Measurements from ENCODE around the gene PCDHA4. TPM values are rescaled to one million over a fixed set of nuclear protein-coding genes. Genes with fewer than 3 reads are reported as not detected.

Gene PCDHA4
- total and polyA plus RNA-seq, 2 of the 13 experiments (the other 11 are each of a cell fraction or from before 2014, with no cell fraction given): not detected

DNA sequence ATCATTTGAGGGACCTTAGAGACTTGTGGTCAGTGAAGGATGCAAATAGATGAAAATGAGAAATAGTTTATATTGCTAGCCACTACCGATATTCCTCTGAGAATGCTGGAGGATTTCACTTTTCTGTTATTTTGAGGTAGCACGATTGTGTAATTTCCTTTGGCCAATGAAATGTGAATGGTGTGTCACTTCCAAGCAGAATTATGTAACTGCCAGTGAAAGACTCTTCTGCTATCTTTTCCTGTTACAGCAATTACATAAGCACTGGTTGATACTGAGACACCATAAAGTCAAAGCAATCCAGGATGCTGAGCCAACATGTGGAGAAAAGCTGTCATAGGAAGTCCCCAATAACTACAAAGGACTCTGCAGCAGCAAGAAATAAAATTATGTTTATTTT lies 15.8 kb upstream of the PCDHA4 start (continued):
- TF ChIP-seq, protein P1, sequence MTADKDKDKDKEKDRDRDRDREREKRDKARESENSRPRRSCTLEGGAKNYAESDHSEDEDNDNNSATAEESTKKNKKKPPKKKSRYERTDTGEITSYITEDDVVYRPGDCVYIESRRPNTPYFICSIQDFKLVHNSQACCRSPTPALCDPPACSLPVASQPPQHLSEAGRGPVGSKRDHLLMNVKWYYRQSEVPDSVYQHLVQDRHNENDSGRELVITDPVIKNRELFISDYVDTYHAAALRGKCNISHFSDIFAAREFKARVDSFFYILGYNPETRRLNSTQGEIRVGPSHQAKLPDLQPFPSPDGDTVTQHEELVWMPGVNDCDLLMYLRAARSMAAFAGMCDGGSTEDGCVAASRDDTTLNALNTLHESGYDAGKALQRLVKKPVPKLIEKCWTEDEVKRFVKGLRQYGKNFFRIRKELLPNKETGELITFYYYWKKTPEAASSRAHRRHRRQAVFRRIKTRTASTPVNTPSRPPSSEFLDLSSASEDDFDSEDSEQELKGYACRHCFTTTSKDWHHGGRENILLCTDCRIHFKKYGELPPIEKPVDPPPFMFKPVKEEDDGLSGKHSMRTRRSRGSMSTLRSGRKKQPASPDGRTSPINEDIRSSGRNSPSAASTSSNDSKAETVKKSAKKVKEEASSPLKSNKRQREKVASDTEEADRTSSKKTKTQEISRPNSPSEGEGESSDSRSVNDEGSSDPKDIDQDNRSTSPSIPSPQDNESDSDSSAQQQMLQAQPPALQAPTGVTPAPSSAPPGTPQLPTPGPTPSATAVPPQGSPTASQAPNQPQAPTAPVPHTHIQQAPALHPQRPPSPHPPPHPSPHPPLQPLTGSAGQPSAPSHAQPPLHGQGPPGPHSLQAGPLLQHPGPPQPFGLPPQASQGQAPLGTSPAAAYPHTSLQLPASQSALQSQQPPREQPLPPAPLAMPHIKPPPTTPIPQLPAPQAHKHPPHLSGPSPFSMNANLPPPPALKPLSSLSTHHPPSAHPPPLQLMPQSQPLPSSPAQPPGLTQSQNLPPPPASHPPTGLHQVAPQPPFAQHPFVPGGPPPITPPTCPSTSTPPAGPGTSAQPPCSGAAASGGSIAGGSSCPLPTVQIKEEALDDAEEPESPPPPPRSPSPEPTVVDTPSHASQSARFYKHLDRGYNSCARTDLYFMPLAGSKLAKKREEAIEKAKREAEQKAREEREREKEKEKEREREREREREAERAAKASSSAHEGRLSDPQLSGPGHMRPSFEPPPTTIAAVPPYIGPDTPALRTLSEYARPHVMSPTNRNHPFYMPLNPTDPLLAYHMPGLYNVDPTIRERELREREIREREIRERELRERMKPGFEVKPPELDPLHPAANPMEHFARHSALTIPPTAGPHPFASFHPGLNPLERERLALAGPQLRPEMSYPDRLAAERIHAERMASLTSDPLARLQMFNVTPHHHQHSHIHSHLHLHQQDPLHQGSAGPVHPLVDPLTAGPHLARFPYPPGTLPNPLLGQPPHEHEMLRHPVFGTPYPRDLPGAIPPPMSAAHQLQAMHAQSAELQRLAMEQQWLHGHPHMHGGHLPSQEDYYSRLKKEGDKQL (CRISPR knock-in tag; IDR thresholded peaks at IDR 0.05; ENCODE audit: low read depth): no peak
- TF ChIP-seq EZH2 (conservative IDR thresholded peaks at IDR 0.05; ENCODE audit: low read depth, low read length) (no peak), HNF4A (CRISPR knock-in tag; IDR thresholded peaks at IDR 0.05) (no peak), SRF (IDR thresholded peaks at IDR 0.05; ENCODE audit: low read depth, low read length) (no peak)

DNA sequence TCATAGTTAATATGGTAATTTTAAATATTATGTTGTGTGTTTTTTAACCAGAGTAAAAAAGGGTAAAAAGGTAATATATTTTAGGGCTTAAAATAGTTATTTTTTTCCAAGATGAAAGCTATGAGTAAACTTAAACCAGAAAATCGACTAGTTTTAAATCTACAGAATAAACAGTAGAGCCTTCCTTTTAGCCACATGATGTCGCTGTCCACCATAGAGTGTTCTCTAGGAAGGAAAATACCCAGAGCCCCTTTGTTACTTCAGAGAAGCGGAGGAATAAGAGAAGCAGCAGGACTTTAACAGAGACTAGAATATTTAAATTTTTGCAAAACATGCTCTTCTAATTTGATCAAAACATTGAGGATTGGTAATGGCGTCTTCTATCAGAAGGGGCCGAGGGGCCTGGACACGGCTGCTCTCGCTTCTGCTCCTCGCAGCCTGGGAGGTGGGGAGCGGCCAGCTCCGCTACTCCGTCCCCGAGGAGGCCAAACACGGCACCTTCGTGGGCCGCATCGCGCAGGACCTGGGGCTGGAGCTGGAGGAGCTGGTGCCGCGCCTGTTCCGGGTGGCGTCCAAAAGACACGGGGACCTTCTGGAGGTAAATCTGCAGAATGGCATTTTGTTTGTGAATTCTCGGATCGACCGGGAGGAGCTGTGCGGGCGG lies 12.1 kb upstream of the PCDHA4 start, which contains the start of gene PCDHA2:
Gene PCDHA2 (plus strand): TSS at position 258 of the 664 bp plus-strand sequence.
- no peaks in the 10 kb centered on the region for H3K36me3 ChIP-seq (replicated peaks in 1 of 2; ENCODE audit: control insufficient read depth in 1 of 2, insufficient read depth in 2 of 2, low read length in 2 of 2)
- peaks cover 31% of the 10 kb centered on the region for H3K9me3 ChIP-seq (ENCODE audit: low read length)
- in situ Hi-C loops (cut with HindIII; ENCODE audit: extremely low pct_ligation_motif_present, low pct_unique_long_range_greater_than_20kb) (no loop called here), intact Hi-C loops (cut with micrococcal nuclease; ENCODE audit: unreplicated experiment) (no loop called here)
- H3K9ac ChIP-seq (ENCODE audit: insufficient read depth, low read depth, low read length): no peak within 1 kb of the TSS
- no peak for FAIRE-seq
- H3K27ac ChIP-seq (ENCODE audit: extremely low read length, insufficient read depth, low read length): no peak within 1 kb of the TSS
- ATAC-seq: no peak
- H3K4me3 ChIP-seq (replicated peaks in 1 of 3; ENCODE audit: insufficient read depth in 1 of 3, low read depth in 2 of 3, low read length in 3 of 3): no peak within 1 kb of the TSS
- H3K27me3 ChIP-seq (ENCODE audit: control insufficient read depth in 1 of 2, insufficient read depth in 2 of 2, low read length in 2 of 2): no peaks in the 10 kb centered on the region
- H2AFZ ChIP-seq (ENCODE audit: low read length): no peak within 1 kb of the TSS
- DNase-seq (ENCODE audit: low spot score): no peak
- H3K4me2 ChIP-seq (ENCODE audit: low read depth, low read length): no peak within 1 kb of the TSS
- no peaks in the 10 kb centered on the region for H3K79me2 ChIP-seq (ENCODE audit: insufficient read depth, low read length)
- no peaks in the 10 kb centered on the region for H4K20me1 ChIP-seq (ENCODE audit: insufficient read depth, low read length)
- 55% methylated on average over 25 of the region's 27 CpGs for WGBS (ENCODE audit: low lambda C conversion rate)
- CTCF ChIA-PET (ENCODE audit: low intra/inter-chr PET ratio, low total read pairs): no interaction called here
- POLR2A ChIA-PET: no interaction called here
- no TSS peak for BruUV-seq (replicated peaks)
- H3K4me1 ChIP-seq (ENCODE audit: insufficient read depth, low read length): no peaks in the 10 kb centered on the region
- no peak for TF ChIP-seq DMAP1 (CRISPR knock-in tag; IDR thresholded peaks at IDR 0.05)
- no peak for TF ChIP-seq KAT2B (IDR thresholded peaks at IDR 0.05; ENCODE audit: borderline replicate concordance, low read depth, low read length)
- no peak for TF ChIP-seq MTF1 (CRISPR knock-in tag; IDR thresholded peaks at IDR 0.05)
- no peak for TF ChIP-seq ZNF317 (CRISPR knock-in tag; IDR thresholded peaks at IDR 0.05)
- TF ChIP-seq ZC3H4 (CRISPR knock-in tag; IDR thresholded peaks at IDR 0.05; ENCODE audit: borderline replicate concordance): no peak
- TF ChIP-seq ZNF549 (CRISPR knock-in tag; IDR thresholded peaks at IDR 0.05): no peak
- no peak for TF ChIP-seq PHF20 (CRISPR knock-in tag; IDR thresholded peaks at IDR 0.05)
- no peak for TF ChIP-seq ZBTB7A (CRISPR knock-in tag; IDR thresholded peaks at IDR 0.05)
- TF ChIP-seq, protein P2, sequence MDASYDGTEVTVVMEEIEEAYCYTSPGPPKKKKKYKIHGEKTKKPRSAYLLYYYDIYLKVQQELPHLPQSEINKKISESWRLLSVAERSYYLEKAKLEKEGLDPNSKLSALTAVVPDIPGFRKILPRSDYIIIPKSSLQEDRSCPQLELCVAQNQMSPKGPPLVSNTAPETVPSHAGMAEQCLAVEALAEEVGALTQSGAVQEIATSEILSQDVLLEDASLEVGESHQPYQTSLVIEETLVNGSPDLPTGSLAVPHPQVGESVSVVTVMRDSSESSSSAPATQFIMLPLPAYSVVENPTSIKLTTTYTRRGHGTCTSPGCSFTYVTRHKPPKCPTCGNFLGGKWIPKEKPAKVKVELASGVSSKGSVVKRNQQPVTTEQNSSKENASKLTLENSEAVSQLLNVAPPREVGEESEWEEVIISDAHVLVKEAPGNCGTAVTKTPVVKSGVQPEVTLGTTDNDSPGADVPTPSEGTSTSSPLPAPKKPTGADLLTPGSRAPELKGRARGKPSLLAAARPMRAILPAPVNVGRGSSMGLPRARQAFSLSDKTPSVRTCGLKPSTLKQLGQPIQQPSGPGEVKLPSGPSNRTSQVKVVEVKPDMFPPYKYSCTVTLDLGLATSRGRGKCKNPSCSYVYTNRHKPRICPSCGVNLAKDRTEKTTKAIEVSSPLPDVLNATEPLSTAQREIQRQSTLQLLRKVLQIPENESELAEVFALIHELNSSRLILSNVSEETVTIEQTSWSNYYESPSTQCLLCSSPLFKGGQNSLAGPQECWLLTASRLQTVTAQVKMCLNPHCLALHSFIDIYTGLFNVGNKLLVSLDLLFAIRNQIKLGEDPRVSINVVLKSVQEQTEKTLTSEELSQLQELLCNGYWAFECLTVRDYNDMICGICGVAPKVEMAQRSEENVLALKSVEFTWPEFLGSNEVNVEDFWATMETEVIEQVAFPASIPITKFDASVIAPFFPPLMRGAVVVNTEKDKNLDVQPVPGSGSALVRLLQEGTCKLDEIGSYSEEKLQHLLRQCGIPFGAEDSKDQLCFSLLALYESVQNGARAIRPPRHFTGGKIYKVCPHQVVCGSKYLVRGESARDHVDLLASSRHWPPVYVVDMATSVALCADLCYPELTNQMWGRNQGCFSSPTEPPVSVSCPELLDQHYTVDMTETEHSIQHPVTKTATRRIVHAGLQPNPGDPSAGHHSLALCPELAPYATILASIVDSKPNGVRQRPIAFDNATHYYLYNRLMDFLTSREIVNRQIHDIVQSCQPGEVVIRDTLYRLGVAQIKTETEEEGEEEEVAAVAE (CRISPR knock-in tag; IDR thresholded peaks at IDR 0.05; ENCODE audit: borderline replicate concordance): no peak
- TF ChIP-seq ZNF160 (CRISPR knock-in tag; IDR thresholded peaks at IDR 0.05): no peak
- no peak for TF ChIP-seq ZNF33B (CRISPR knock-in tag; IDR thresholded peaks at IDR 0.05)
- no peak for TF ChIP-seq ZNF776 (CRISPR knock-in tag; IDR thresholded peaks at IDR 0.05)

Data from HepG2 (cell line).